Ovary (tissue), 9 donors: ENCODE data around the gene P2RY4. TPM values are rescaled to one million over a fixed set of nuclear protein-coding genes. Genes with fewer than 3 reads are reported as not detected.
"Not testable (repeated sequence)": the region's sequence is repeated elsewhere in the genome, so short reads cannot be mapped to it uniquely, and the experiment has no call there.

Source experiments
- DNase-seq, 5 donors: peaks; one replicate each; pipeline ENCODE4 v3.0.0-alpha.2; 2019 to 2020
- H3K27ac ChIP-seq, 2 donors: fragments of 200-600 bp; one replicate each; pipeline versions ENCODE4 v1.5.1 to v1.8.0; 2019 to 2022
- H3K27me3 ChIP-seq: fragments of 200-600 bp; one replicate; pipeline ENCODE4 v1.8.0; 2022
- H3K36me3 ChIP-seq: fragments of 200-600 bp; sonication (generic); one replicate; pipeline ENCODE4 v1.5.1; 2019
- H3K4me1 ChIP-seq: one replicate; pipeline ENCODE4 v1.8.1; 2013; ENCODE audit warnings: mild to moderate bottlenecking, moderate library complexity; ENCODE audit not compliant: insufficient read depth
- H3K4me3 ChIP-seq: fragments of 200-600 bp; sonication (generic); one replicate; pipeline ENCODE4 v1.5.1; 2017
- H3K9me3 ChIP-seq, 2 donors: fragments of 200-600 bp in 1 of 2; sonication (generic) in 1 of 2; one replicate each; pipeline versions ENCODE4 v1.5.1 to v1.8.1; 2013 to 2019; ENCODE audit warnings: mild to moderate bottlenecking in 1 of 2, moderate library complexity in 1 of 2
- EP300 ChIP-seq: sonication (generic); formaldehyde crosslinking; IDR thresholded peaks from one replicate; pipeline ENCODE4 v1.6.1; 2017; ENCODE audit warnings: antibody characterized with exemption
- POLR2A ChIP-seq: fragments of 450-650 bp; IDR thresholded peaks from one replicate; pipeline ENCODE4 v1.6.1; 2017; ENCODE audit warnings: antibody characterized with exemption, mild to moderate bottlenecking, moderate library complexity
- WGBS, 3 donors: extraction: QIAGEN DNeasy Blood & Tissue Kit in 1 of 3; methylation state at CpG; one replicate each; pipeline versions ENCODE4 v1.1.5 to v1.1.7; 2013 to 2017; 5-methylcytosine and 5-hydroxymethylcytosine counted together
- intact Hi-C, 4 donors: fragments of 100-400 bp; cut with DNase I; formaldehyde crosslinking; loops; one replicate each; pipeline versions ENCODE4 v1.11.0 to v1.15.1; 2022 to 2023
- polyA plus RNA-seq, 2 donors: library from polyadenylated mRNA; stranded (reverse); fragments of 200-250 nt in 1 of 2; fragments of 350-450 nt in 1 of 2; fragmentation: Illumina TruSeq in 1 of 2; extraction: RNeasy Lipid Tissue Mini Kit (QIAGEN cat#74804) in 1 of 2; gene quantifications; one replicate each; pipeline ENCODE4 v1.2.3, GENCODE V29; 2013 to 2014
- total RNA-seq, 7 donors: library from RNA; depleted of rRNA in 2 of 7; stranded (reverse); fragments of >200 nt in 2 of 7; fragmentation: NEBNext Ultra II Directional in 3 of 7; extraction: Animal tissue kit (Norgen Biotek cat#: 25700) in 3 of 7; gene quantifications; one replicate each; pipeline versions ENCODE4 v1.1.0 to v1.2.4, GENCODE V29; 2016 to 2023
- TF ChIP-seq, protein P1 (sequence below), 3 donors: fragments of 450-650 bp in 2 of 3; fragments of 200-600 bp in 1 of 3; IDR thresholded peaks; one replicate each; pipeline versions ENCODE4 v1.5.1 to v1.8.0; 2016 to 2022; ENCODE audit warnings: antibody characterized with exemption in 3 of 3, mild to moderate bottlenecking in 1 of 3
- donor health status: DM: no; HTN: no; CAD: no; lungs with moderate emphysema.
- donor health status: DM: no; HTN: no; CAD: no.
- donor health status: Bipolar disorder and iron deficiency.
- donor health status: DM: yes; HTN: yes; CAD: no.
- donor health status: DM: no; HTN: no; CAD: no.
- donor health status: DM: yes; HTN: yes; CAD: no.

P2RY4 gene
- total and polyA plus RNA-seq, 9 donors = 0.10 to 0.57 (median 0.46) TPM; not detected in 5

DNA sequence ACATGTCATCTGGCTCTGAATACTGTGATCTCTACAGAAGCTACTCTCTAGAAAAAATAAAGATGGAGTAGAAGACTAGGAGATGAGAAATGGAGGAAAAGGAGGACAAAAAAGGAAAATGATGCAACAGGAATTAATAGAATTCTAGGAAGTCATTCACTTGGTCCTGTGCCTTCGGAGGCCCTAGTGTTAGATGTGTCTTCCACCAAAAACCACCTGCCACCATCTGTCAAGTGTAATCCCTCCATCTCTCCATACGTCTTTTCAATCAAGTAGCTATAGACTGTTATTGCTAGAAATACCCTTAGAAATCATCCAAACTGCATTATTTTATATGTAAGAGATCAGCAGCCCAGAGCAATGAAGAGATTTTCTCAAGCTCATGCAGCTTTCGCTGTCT lies 19.1 kb upstream of the P2RY4 start:
- WGBS, 3 donors = 80 to 84% (median 82%) methylated on average over 3 of the region's 3 CpGs
- H3K4me1 ChIP-seq = no peaks in the 10 kb centered on the region
- no peak for TF ChIP-seq EP300
- TF ChIP-seq POLR2A = no peak
- TF ChIP-seq, protein P1, sequence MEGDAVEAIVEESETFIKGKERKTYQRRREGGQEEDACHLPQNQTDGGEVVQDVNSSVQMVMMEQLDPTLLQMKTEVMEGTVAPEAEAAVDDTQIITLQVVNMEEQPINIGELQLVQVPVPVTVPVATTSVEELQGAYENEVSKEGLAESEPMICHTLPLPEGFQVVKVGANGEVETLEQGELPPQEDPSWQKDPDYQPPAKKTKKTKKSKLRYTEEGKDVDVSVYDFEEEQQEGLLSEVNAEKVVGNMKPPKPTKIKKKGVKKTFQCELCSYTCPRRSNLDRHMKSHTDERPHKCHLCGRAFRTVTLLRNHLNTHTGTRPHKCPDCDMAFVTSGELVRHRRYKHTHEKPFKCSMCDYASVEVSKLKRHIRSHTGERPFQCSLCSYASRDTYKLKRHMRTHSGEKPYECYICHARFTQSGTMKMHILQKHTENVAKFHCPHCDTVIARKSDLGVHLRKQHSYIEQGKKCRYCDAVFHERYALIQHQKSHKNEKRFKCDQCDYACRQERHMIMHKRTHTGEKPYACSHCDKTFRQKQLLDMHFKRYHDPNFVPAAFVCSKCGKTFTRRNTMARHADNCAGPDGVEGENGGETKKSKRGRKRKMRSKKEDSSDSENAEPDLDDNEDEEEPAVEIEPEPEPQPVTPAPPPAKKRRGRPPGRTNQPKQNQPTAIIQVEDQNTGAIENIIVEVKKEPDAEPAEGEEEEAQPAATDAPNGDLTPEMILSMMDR (IDR thresholded peaks at IDR 0.05) = no peak

DNA sequence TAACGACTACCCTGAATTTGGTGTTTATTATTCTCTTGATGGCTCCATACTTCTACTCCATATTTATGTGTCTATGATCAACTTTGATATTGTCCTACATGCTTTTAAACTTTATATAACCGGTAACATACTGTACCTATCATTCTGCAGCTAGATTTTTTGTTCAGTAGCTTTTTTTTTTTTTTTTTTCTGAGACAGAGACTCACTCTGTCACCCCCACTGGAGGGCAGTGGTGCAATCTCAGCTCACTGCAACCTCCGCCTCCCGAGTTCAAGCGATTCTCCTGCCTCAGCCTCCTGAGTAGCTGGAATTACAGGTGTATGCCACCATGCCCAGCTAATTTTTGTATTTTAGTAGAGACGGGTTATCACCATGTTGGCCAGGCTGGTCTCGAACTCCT lies 14.0 kb upstream of the P2RY4 start:
- H3K27me3 ChIP-seq, DNase-seq, intact Hi-C loops, H3K4me3 ChIP-seq, H3K4me1 ChIP-seq, H3K9me3 ChIP-seq, H3K27ac ChIP-seq, H3K36me3 ChIP-seq: not testable (repeated sequence)
- WGBS, 3 donors = 72 to 75% (median 75%) methylated on average over 7 of the region's 7 CpGs

More for the DNA sequence above, 19.1 kb upstream of the P2RY4 start:
- DNase-seq = no peak
- H3K27ac ChIP-seq = no peak overlapping the region
- no peaks in the 10 kb centered on the region for H3K27me3 ChIP-seq
- intact Hi-C loops = no loop called here
- no peaks in the 10 kb centered on the region for H3K36me3 ChIP-seq
- peaks cover 0 to 3% of the 10 kb centered on the region in 2 donors for H3K9me3 ChIP-seq
- H3K4me3 ChIP-seq = no peak overlapping the region

DNA sequence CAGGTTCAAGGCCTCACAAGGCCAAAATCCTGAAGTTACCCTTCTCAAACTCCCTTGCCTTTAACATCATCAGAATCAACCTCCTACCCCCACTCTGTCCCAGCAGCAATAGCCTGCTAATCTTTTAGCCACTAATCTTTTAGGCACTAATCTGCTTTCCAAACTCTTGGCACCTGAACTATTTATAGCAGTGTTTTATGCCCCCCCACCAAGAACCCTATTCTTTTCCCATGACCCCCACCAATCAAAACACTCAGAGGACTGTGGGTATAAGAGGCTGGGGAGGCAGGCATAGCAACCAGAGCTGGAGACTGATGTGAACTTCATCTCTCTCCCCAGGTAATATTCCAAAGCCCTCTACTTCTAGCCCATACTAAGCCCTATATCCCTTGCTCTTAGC lies 8.0 kb upstream of the P2RY4 start, which contains the start of gene ARR3:
Gene ARR3 (plus strand): TSS at position 301 of the 400 bp plus-strand sequence. CDS start 1,052 bp downstream, outside the sequence.
- no peaks in the 10 kb centered on the region for H3K36me3 ChIP-seq
- H3K4me1 ChIP-seq = no peaks in the 10 kb centered on the region
- no peak for DNase-seq
- no peaks in the 10 kb centered on the region for H3K27me3 ChIP-seq
- intact Hi-C loops = no loop called here
- H3K9me3 ChIP-seq = no peaks in the 10 kb centered on the region
- no peak within 1 kb of the TSS for H3K4me3 ChIP-seq
- TF ChIP-seq EP300 (no peak), POLR2A (no peak)
- H3K27ac ChIP-seq = no peak within 1 kb of the TSS

DNA sequence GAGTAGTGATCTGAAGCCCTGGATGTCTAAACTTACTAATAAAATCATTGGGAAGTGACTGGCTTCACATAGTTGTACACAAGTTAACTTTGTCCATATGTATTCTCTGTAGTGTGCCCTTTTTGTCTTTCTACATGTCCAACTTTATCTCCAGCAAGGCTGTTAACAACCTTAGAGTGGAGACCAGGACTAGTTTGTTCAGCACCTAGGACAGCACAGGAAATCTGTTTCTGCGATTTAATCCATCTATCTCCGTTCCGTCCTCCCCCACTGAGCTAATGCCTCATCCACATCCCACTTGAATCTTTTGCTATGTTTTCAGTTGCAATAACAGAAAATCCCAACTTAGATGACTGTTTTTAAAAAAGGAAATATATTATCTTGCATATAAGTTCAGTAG lies 4.8 kb upstream of the P2RY4 start:
- TF ChIP-seq, protein P1 (IDR thresholded peaks at IDR 0.05) = no peak
- TF ChIP-seq POLR2A = no peak
- TF ChIP-seq EP300 = no peak
- no peaks in the 10 kb centered on the region for H3K36me3 ChIP-seq
- WGBS, 3 donors = 30 to 49% (median 38%) methylated on average over 3 of the region's 3 CpGs
- no peak overlapping the region for H3K4me3 ChIP-seq
- H3K9me3 ChIP-seq = no peaks in the 10 kb centered on the region
- no peak for DNase-seq
- intact Hi-C loops = no loop called here
- H3K27ac ChIP-seq = no peak overlapping the region
- H3K4me1 ChIP-seq = no peaks in the 10 kb centered on the region
- H3K27me3 ChIP-seq = no peaks in the 10 kb centered on the region

DNA sequence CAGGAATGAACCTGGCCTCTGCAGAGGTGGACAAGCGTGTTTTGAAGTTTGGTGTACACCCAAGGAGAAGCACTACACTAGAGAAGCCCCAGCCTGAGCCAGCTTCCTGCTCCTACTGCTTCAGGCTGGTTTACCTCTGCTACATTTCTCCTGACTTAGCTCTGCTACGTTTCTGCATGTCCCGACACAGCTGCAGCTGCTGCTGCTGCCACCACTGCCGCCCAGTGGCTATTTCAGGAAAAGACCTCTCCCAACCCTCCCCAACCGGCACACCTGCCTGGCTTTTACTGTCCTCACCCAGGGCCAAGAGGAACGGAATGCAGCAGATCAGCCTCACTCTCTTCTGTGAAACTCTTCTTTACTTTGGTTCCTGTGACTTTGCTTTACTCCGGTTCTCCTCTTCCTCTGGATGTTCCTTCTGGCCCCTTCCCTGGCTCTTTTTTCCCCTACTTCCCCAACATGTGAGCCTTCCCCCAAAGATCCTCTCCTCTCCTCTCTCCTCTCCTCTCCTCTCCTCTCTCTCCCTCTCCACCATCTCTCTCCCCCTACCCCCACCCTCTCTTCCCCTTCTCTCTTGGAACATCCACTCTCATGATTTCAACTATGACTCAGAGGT lies 3.1 kb upstream of the P2RY4 start:
- TF ChIP-seq EP300 (no peak), POLR2A (no peak)
- TF ChIP-seq, protein P1 (IDR thresholded peaks at IDR 0.05) = peak in 2 of 3 donors; percentile 14 to 32
- peak; percentile 25 to 62 (median 32) for DNase-seq
- Histone ChIP-seq H3K9me3 (no peaks in the 10 kb centered on the region), H3K4me1 (no peaks in the 10 kb centered on the region), H3K4me3 (no peak overlapping the region), H3K27me3 (no peaks in the 10 kb centered on the region), H3K36me3 (no peaks in the 10 kb centered on the region), H3K27ac (no peak overlapping the region)
- intact Hi-C loops = no loop called here
- 9 to 22% (median 12%) methylated on average over 7 of the region's 7 CpGs for WGBS, 3 donors
